Erythroblast (primary cell): ENCODE results near the gene FLRT3.

ENCODE experiments used
- GATA1 ChIP-seq: IDR thresholded peaks from 2 replicates; pipeline ENCODE4 v1.6.1; 2011; ENCODE audit warnings: low read depth, mild to moderate bottlenecking, control low read depth, low read length, moderate library complexity
- POLR2A ChIP-seq: IDR thresholded peaks from 2 replicates; pipeline ENCODE4 v1.6.1; 2011; ENCODE audit warnings: mild to moderate bottlenecking, low read length

GRCh38 chr20:14312001-14312400, 25.4 kb downstream of the FLRT3 start:
- TF ChIP-seq POLR2A (no peak), GATA1 (no peak)
